ENCODE results near the gene ATAD5.
A peak's percentile ranks its signal among the peaks of the same experiment; 100 is the strongest.

The ATAD5 gene

DNA sequence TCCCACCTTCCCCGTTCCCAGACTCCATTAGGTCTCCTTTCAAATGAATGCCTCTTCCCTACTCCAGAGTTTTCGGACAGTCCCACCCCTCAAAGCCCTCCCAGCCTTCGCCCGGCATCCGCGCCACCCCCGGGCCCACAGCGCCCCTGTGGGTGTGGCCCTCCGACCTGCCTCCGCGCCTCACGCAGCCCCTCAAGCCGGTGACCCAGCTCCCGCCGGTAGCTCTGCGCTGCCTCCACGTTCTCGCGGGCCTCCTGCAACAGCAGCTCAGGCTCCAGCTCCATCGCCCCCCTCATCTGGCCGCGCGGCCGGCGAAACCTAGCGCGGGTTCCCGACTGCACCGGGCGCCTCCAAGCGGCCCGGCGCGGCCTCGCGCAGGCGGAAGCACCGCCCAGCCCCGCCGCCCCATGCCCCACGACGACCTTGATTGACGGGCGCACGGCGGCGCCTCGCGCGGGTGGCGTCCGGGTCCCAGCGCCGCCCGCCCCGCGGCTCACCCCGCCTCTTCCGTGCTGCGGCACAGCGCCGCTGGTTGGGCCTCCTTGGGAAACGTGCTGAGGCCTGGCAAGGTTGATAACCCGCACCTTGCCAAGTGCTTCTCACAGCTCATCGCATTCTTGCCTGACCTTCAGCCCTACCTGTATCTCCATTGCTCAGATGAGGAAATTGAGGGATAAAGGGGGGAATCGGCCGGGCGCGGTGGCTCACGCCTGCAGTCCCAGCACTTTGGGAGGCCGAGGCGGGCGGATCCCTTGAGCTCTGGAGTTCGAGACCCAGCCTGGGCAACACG lies 7.2 kb upstream of the ATAD5 start, which contains the start of gene CRLF3:
TSS of gene CRLF3 (minus strand) at position 337 of the 790 bp plus-strand sequence. CDS start at position 296, 41 bp downstream.
- Histone ChIP-seq H3K9me3 (ENCODE audit: low read length) (no peaks in the 10 kb centered on the region), H3K9ac (ENCODE audit: low read length) (peak within 1 kb of the TSS; percentile 83), H3K27ac (ENCODE audit: low read depth, low read length) (peak within 1 kb of the TSS; percentile 76), H3K4me3 (ENCODE audit: low read depth in 1 of 2, low read length in 2 of 2) (peak within 1 kb of the TSS; percentile 57 to 92), H3K4me1 (ENCODE audit: insufficient read depth, low read length) (peaks cover 7% of the 10 kb centered on the region), H3K27me3 (ENCODE audit: control insufficient read depth in 1 of 2, insufficient read depth in 2 of 2, low read length in 2 of 2) (no peaks in the 10 kb centered on the region), H3K36me3 (ENCODE audit: insufficient read depth, low read length) (no peaks in the 10 kb centered on the region)

DNA sequence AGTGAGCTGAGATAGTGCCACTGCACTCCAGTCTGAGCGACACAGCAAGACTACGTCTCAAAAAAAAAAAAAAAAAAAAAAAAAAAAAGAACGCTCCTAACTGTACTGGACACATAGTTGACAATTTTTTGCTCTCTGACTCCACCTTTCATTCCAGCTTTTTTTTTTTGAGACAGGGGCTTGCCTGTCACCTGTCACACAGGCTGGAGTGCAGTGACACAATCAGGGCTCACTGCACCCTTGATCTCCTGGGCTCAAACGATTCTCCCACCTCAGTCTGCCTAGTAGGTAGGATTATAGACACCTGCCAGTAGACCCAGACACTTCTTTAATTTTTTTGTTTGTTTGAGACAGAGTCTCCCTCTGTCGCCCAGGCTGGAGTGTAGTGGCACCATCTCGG lies 4.7 kb upstream of the ATAD5 start:
- Histone ChIP-seq H3K27me3 (ENCODE audit: control insufficient read depth in 1 of 2, insufficient read depth in 2 of 2, low read length in 2 of 2) (no peaks in the 10 kb centered on the region), H3K4me3 (ENCODE audit: low read depth in 1 of 2, low read length in 2 of 2) (no peak overlapping the region), H3K36me3 (ENCODE audit: insufficient read depth, low read length) (no peaks in the 10 kb centered on the region), H3K27ac (ENCODE audit: low read depth, low read length) (no peak overlapping the region), H3K4me1 (ENCODE audit: insufficient read depth, low read length) (peaks cover 13% of the 10 kb centered on the region), H3K9ac (ENCODE audit: low read length) (no peak overlapping the region), H3K9me3 (ENCODE audit: low read length) (no peaks in the 10 kb centered on the region)

DNA sequence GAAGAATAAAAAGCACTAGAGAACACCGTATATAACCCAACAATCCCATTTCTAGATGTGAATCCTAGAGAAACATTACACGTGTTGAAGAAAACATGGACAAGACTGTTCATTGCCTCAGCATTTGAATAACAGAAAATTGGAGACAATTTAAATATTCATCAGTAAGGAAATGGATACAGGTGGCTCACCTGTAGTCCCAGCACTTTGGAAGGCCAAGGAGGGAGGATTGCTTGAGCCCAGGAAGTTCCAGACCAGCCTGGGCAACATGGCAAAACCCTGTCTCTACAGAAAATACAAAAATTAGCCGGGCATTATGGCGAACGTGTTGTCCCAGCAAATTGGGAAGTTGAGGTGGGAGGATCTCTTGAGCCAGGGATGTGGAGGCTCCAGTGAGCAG lies 2.7 kb upstream of the ATAD5 start:
- no peak overlapping the region for H3K27ac ChIP-seq (ENCODE audit: low read depth, low read length)
- H3K36me3 ChIP-seq (ENCODE audit: insufficient read depth, low read length), result no peaks in the 10 kb centered on the region
- H3K9ac ChIP-seq (ENCODE audit: low read length), result no peak overlapping the region

DNA sequence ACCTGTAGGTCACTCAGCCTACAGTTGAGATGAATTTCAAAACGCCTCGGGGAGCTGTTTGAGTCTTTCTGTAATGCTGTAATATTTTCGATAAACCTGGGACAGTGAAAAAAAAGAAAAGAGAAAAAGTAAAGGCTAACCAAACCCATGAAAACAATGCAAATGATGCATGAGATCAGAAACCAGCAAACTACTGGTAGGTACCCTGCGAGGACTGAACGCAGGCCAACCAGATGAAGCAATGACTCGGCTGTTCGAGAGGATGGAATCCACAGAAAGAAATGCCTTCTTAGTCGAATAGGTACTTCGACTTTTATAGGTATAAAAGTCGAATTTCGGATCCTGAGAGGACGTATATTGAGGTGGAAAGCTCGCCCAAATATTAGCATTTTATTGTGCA lies 509 bp upstream of the ATAD5 start:
- Histone ChIP-seq H3K4me1 (ENCODE audit: insufficient read depth, low read length) (peaks cover 16% of the 10 kb centered on the region), H3K36me3 (ENCODE audit: insufficient read depth, low read length) (no peaks in the 10 kb centered on the region), H3K9me3 (ENCODE audit: low read length) (no peaks in the 10 kb centered on the region), H3K27ac (ENCODE audit: low read depth, low read length) (no peak overlapping the region), H3K9ac (ENCODE audit: low read length) (peak overlapping the region; percentile 25), H3K27me3 (ENCODE audit: control insufficient read depth in 1 of 2, insufficient read depth in 2 of 2, low read length in 2 of 2) (no peaks in the 10 kb centered on the region), H3K4me3 (ENCODE audit: low read depth in 1 of 2, low read length in 2 of 2) (peak overlapping the region; percentile 85 to 98)

More for the DNA sequence above, 2.7 kb upstream of the ATAD5 start:
- H3K4me3 ChIP-seq (ENCODE audit: low read depth in 1 of 2, low read length in 2 of 2), result no peak overlapping the region
- H3K9me3 ChIP-seq (ENCODE audit: low read length), result no peaks in the 10 kb centered on the region
- H3K27me3 ChIP-seq (ENCODE audit: control insufficient read depth in 1 of 2, insufficient read depth in 2 of 2, low read length in 2 of 2), result no peaks in the 10 kb centered on the region
- H3K4me1 ChIP-seq (ENCODE audit: insufficient read depth, low read length), result peaks cover 19% of the 10 kb centered on the region

DNA sequence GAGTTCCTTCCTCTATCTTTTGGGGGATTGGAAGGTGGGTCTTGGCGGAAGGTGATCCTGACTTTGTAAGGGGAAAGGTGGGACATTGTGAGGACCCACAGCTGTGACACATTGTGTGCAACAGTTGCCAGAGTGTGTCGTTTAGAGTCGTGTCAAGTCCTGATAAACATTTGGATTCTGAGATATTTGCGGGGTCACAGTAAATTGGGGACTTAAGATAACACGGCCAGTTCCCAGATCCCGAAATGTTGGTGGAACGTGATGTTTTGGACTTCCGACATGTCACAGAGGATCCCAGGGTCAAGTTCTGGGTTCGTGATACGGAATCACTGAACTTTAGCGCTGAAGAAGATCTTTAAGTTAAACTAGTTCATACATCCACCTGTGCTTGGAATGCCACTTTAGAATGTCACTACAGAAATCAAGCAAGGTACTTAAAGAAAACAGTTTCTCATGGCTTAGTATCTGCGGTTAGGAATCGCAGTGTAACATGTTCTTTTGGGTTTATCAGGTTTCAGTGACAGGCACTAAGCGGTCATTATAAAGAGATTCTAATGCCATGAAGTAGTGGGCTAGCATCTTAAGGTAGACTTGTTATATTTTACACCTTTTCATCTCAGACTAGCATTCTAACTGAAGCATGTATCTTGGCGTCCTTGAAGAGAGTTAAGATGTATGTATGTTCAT lies 815 bp downstream of the ATAD5 start:
- peak overlapping the region; percentile 85 to 98 for H3K4me3 ChIP-seq (ENCODE audit: low read depth in 1 of 2, low read length in 2 of 2)
- H3K9ac ChIP-seq (ENCODE audit: low read length), result peak overlapping the region; percentile 80
- no peaks in the 10 kb centered on the region for H3K27me3 ChIP-seq (ENCODE audit: control insufficient read depth in 1 of 2, insufficient read depth in 2 of 2, low read length in 2 of 2)
- H3K9me3 ChIP-seq (ENCODE audit: low read length), result no peaks in the 10 kb centered on the region
- no peak overlapping the region for H3K27ac ChIP-seq (ENCODE audit: low read depth, low read length)
- peaks cover 16% of the 10 kb centered on the region for H3K4me1 ChIP-seq (ENCODE audit: insufficient read depth, low read length)
- no peaks in the 10 kb centered on the region for H3K36me3 ChIP-seq (ENCODE audit: insufficient read depth, low read length)

DNA sequence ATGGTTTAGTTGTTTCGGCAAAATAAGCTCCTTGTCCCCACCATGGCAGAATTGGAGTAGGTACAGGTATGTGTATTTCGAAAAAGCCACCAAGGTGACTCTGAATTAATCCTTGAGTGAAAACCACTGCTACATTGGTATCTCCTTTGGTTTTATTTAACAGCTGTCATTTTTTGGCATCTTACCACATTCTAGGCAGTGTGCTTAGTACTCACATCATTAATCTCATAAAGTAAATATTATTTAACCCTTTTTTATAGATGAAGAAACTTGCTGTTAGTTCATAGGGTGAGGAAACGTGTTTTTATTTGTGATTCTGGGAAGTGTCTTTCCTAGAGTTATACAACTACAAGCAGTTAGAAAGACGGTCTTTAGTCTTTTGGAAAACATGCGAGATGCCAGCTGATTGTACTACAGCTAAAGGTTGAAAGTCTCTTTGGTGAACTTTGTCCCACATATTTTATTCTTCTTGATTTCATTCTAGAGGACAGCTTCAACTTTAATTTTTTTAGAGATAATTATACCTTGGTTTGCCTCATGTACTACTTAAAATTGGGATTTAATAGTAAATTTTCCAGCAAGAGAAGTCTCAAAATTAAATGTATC lies 6.5 kb downstream of the ATAD5 start:
- Histone ChIP-seq H3K4me3 (ENCODE audit: low read depth in 1 of 2, low read length in 2 of 2) (no peak overlapping the region), H3K9me3 (ENCODE audit: low read length) (no peaks in the 10 kb centered on the region), H3K27ac (ENCODE audit: low read depth, low read length) (no peak overlapping the region), H3K4me1 (ENCODE audit: insufficient read depth, low read length) (no peaks in the 10 kb centered on the region), H3K36me3 (ENCODE audit: insufficient read depth, low read length) (no peaks in the 10 kb centered on the region), H3K9ac (ENCODE audit: low read length) (no peak overlapping the region), H3K27me3 (ENCODE audit: control insufficient read depth in 1 of 2, insufficient read depth in 2 of 2, low read length in 2 of 2) (no peaks in the 10 kb centered on the region)

DNA sequence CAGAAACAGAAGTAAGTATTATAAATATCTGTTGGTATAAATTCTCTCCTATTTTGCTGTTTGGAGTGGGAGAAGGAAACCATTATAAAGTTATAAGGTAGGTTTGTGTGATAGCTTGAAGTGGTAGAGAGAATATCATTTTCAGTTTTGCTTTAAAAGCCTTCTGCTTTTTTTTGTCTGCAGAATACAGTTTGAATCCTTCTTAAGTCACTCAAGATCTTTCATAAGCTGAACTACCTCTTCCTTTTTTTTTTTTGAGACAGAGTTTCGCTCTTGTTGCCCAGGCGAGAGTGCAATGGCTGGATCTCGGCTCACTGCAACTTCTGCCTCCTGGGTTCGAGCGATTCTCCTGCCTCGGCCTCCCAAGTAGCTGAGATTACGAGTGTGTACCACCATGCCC lies 9.0 kb downstream of the ATAD5 start:
- no peaks in the 10 kb centered on the region for H3K27me3 ChIP-seq (ENCODE audit: control insufficient read depth in 1 of 2, insufficient read depth in 2 of 2, low read length in 2 of 2)
- no peak overlapping the region for H3K9ac ChIP-seq (ENCODE audit: low read length)
- H3K4me3 ChIP-seq (ENCODE audit: low read depth in 1 of 2, low read length in 2 of 2), result no peak overlapping the region
- H3K27ac ChIP-seq (ENCODE audit: low read depth, low read length), result no peak overlapping the region
- no peaks in the 10 kb centered on the region for H3K4me1 ChIP-seq (ENCODE audit: insufficient read depth, low read length)
- H3K36me3 ChIP-seq (ENCODE audit: insufficient read depth, low read length), result no peaks in the 10 kb centered on the region
- no peaks in the 10 kb centered on the region for H3K9me3 ChIP-seq (ENCODE audit: low read length)

DNA sequence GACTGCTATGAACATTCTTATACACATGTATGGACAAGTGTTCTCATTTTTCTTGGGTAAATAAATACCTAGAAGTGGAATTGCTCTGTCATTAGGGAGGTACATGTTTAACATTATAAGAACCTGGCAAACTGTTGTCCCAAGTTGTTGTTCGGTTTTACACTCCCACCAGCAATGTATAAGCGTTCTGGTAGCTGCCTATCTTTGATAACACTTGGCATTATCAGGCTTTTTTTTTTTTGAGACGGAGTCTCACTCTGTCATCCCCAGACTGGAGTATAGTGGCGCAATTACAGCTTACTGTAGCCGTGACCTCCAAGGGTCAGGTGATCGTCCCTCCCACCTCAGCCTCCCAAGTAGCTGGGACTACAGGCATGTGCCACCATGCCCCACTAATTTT lies 16.3 kb downstream of the ATAD5 start:
- Histone ChIP-seq H3K9ac (ENCODE audit: low read length) (no peak overlapping the region), H3K27me3 (ENCODE audit: control insufficient read depth in 1 of 2, insufficient read depth in 2 of 2, low read length in 2 of 2) (no peaks in the 10 kb centered on the region), H3K4me3 (ENCODE audit: low read depth in 1 of 2, low read length in 2 of 2) (no peak overlapping the region), H3K27ac (ENCODE audit: low read depth, low read length) (no peak overlapping the region), H3K36me3 (ENCODE audit: insufficient read depth, low read length) (no peaks in the 10 kb centered on the region), H3K9me3 (ENCODE audit: low read length) (no peaks in the 10 kb centered on the region), H3K4me1 (ENCODE audit: insufficient read depth, low read length) (no peaks in the 10 kb centered on the region)

DNA sequence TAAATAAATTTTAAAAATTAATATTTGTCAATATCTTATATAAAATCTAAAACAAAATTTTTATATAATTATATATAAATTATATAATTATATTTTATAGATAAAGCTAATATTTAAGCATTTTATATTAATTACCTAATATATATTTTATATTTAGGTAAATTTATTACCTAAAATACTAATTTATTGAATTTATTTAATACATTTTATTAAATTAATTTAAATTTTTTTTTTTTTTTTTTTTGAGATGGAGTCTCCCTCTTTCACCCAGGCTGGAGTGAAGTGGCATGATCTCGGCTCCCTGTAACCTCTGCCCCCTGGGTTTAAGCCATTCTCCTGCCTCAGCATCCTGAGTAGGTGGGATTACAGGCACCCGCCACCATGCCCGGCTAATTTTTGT lies 22.4 kb downstream of the ATAD5 start:
- Histone ChIP-seq H3K27ac (ENCODE audit: low read depth, low read length) (no peak overlapping the region), H3K4me1 (ENCODE audit: insufficient read depth, low read length) (no peaks in the 10 kb centered on the region), H3K27me3 (ENCODE audit: control insufficient read depth in 1 of 2, insufficient read depth in 2 of 2, low read length in 2 of 2) (no peaks in the 10 kb centered on the region), H3K4me3 (ENCODE audit: low read depth in 1 of 2, low read length in 2 of 2) (no peak overlapping the region), H3K9ac (ENCODE audit: low read length) (no peak overlapping the region), H3K9me3 (ENCODE audit: low read length) (no peaks in the 10 kb centered on the region), H3K36me3 (ENCODE audit: insufficient read depth, low read length) (no peaks in the 10 kb centered on the region)

DNA sequence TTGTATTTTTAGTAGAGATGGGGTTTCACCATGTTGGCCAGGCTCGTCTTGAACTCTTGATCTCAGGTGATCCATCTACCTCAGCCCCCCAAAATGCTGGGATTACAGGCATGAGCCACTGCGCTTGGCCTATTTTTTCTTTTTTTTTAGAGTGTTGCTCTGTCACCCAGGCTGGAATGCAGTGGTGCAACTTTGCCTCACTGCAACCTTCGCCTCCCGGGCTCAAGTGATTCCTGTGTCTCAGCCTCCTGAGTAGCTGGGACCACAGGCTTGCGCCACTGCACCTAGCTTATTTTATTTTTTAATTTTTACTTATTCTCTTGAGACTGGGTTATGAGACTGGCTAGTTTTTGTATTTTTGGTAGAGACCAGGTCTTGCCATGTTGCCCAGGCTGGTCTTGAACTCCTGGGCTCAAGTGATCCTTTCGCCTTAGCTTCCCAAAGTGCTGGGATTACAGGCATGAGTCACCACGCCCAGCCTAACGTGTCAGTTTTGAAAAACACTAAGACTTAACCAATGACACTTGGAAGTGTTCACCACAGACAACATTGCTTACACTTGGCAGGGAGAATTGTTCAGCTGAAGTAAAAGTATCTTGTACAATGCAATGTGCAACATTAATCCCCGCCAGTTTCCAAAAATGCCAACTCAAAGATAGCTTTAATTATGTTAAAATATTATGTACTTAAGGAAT lies 26.9 kb downstream of the ATAD5 start:
- H3K27ac ChIP-seq (ENCODE audit: low read depth, low read length), result no peak overlapping the region
- H3K9ac ChIP-seq (ENCODE audit: low read length), result no peak overlapping the region
- no peaks in the 10 kb centered on the region for H3K36me3 ChIP-seq (ENCODE audit: insufficient read depth, low read length)
- H3K4me3 ChIP-seq (ENCODE audit: low read depth in 1 of 2, low read length in 2 of 2), result no peak overlapping the region
- no peaks in the 10 kb centered on the region for H3K4me1 ChIP-seq (ENCODE audit: insufficient read depth, low read length)
- no peaks in the 10 kb centered on the region for H3K9me3 ChIP-seq (ENCODE audit: low read length)
- H3K27me3 ChIP-seq (ENCODE audit: control insufficient read depth in 1 of 2, insufficient read depth in 2 of 2, low read length in 2 of 2), result no peaks in the 10 kb centered on the region

DNA sequence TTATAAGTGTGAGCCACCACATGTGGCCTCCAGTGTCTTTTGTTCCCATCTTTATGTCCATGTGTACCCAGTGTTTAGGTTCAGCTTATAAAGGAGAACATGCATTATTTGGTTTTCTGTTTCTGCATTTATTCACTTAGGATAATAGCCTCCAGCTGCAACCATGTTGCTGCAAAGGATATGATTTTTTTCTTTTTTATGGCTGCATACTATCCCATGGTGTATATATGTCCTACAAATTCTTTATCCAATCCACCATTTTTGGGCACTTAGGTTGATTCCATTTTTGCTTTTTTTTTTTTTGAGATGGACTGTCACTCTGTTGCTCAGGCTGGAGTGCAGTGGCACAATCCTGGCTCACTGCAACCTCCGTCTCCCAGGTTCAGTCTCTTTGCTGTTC lies 32.9 kb downstream of the ATAD5 start:
- Histone ChIP-seq H3K9me3 (ENCODE audit: low read length) (no peaks in the 10 kb centered on the region), H3K27ac (ENCODE audit: low read depth, low read length) (no peak overlapping the region), H3K27me3 (ENCODE audit: control insufficient read depth in 1 of 2, insufficient read depth in 2 of 2, low read length in 2 of 2) (no peaks in the 10 kb centered on the region), H3K4me1 (ENCODE audit: insufficient read depth, low read length) (no peaks in the 10 kb centered on the region), H3K4me3 (ENCODE audit: low read depth in 1 of 2, low read length in 2 of 2) (no peak overlapping the region), H3K36me3 (ENCODE audit: insufficient read depth, low read length) (no peaks in the 10 kb centered on the region), H3K9ac (ENCODE audit: low read length) (no peak overlapping the region)

Measured in muscle layer of colon (tissue), 2 donors.